ENCODE results near the gene PLA2G6.

DNA sequence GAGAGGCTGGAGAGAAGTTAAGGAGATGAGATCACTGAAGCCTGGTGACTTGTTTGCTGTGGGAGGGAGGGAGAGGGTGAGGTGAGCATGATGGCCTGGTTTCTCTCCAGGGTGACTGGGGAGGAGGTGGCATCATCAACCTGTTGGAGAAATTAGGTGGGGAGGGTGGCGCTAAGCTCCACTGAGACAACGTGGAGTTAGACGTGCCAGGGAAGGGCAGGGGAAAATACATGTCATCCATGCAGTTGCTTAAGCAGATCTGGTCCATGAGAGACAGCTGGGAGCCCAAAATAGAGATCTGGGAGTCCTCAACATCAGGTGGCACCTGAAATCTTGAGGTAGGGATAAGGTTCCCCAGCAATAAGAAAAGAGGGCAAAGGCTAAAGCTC lies 10.8 kb upstream of the PLA2G6 start:
- TF ChIP-seq, protein P1, sequence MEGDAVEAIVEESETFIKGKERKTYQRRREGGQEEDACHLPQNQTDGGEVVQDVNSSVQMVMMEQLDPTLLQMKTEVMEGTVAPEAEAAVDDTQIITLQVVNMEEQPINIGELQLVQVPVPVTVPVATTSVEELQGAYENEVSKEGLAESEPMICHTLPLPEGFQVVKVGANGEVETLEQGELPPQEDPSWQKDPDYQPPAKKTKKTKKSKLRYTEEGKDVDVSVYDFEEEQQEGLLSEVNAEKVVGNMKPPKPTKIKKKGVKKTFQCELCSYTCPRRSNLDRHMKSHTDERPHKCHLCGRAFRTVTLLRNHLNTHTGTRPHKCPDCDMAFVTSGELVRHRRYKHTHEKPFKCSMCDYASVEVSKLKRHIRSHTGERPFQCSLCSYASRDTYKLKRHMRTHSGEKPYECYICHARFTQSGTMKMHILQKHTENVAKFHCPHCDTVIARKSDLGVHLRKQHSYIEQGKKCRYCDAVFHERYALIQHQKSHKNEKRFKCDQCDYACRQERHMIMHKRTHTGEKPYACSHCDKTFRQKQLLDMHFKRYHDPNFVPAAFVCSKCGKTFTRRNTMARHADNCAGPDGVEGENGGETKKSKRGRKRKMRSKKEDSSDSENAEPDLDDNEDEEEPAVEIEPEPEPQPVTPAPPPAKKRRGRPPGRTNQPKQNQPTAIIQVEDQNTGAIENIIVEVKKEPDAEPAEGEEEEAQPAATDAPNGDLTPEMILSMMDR (tag by site-specific recombination; IDR thresholded peaks at IDR 0.05): no peak
- TF ChIP-seq ZNF239 (tag by site-specific recombination; IDR thresholded peaks at IDR 0.05) (no peak), ZNF37A (tag by site-specific recombination; IDR thresholded peaks at IDR 0.05) (no peak), KLF8 (tag by site-specific recombination; IDR thresholded peaks at IDR 0.05) (no peak), ZFP41 (tag by site-specific recombination; IDR thresholded peaks at IDR 0.05; ENCODE audit: borderline replicate concordance) (no peak)
- TF ChIP-seq, protein P2, sequence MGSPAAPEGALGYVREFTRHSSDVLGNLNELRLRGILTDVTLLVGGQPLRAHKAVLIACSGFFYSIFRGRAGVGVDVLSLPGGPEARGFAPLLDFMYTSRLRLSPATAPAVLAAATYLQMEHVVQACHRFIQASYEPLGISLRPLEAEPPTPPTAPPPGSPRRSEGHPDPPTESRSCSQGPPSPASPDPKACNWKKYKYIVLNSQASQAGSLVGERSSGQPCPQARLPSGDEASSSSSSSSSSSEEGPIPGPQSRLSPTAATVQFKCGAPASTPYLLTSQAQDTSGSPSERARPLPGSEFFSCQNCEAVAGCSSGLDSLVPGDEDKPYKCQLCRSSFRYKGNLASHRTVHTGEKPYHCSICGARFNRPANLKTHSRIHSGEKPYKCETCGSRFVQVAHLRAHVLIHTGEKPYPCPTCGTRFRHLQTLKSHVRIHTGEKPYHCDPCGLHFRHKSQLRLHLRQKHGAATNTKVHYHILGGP (tag by site-specific recombination; IDR thresholded peaks at IDR 0.05): no peak
- TF ChIP-seq, protein P3, sequence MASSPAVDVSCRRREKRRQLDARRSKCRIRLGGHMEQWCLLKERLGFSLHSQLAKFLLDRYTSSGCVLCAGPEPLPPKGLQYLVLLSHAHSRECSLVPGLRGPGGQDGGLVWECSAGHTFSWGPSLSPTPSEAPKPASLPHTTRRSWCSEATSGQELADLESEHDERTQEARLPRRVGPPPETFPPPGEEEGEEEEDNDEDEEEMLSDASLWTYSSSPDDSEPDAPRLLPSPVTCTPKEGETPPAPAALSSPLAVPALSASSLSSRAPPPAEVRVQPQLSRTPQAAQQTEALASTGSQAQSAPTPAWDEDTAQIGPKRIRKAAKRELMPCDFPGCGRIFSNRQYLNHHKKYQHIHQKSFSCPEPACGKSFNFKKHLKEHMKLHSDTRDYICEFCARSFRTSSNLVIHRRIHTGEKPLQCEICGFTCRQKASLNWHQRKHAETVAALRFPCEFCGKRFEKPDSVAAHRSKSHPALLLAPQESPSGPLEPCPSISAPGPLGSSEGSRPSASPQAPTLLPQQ (tag by site-specific recombination; IDR thresholded peaks at IDR 0.05): no peak
- TF ChIP-seq, protein P4, sequence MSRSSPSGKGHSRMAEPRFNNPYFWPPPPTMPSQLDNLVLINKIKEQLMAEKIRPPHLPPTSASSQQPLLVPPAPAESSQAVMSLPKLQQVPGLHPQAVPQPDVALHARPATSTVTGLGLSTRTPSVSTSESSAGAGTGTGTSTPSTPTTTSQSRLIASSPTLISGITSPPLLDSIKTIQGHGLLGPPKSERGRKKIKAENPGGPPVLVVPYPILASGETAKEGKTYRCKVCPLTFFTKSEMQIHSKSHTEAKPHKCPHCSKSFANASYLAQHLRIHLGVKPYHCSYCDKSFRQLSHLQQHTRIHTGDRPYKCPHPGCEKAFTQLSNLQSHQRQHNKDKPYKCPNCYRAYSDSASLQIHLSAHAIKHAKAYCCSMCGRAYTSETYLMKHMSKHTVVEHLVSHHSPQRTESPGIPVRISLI (tag by site-specific recombination; IDR thresholded peaks at IDR 0.05): no peak
